T-helper 1 cell treated with Interleukin-12 subunit alpha and Interleukin-12 subunit beta and Interleukin-4 antibody, amounts not matched to agents 30 μg/mL and 1 μg/mL, for 36 hours (primary cell): Measurements from ENCODE around the gene TCF7.

Source experiments
- H3K27ac Mint-ChIP-seq: one replicate; pipeline ENCODE4 v1.8.0; 2021; ENCODE audit warnings: mild to moderate bottlenecking, mixed read lengths
- H3K27me3 Mint-ChIP-seq: one replicate; pipeline ENCODE4 v1.8.0; 2021; ENCODE audit warnings: low read depth, mixed read lengths
- H3K36me3 Mint-ChIP-seq: one replicate; pipeline ENCODE4 v1.8.0; 2021; ENCODE audit warnings: low read depth, mixed read lengths
- H3K4me1 Mint-ChIP-seq: one replicate; pipeline ENCODE4 v1.8.0; 2021; ENCODE audit warnings: low read depth, mixed read lengths
- H3K4me3 Mint-ChIP-seq: one replicate; pipeline ENCODE4 v1.8.0; 2021; ENCODE audit warnings: mild to moderate bottlenecking, moderate library complexity, mixed read lengths
- H3K9me3 Mint-ChIP-seq: one replicate; pipeline ENCODE4 v1.8.0; 2021; ENCODE audit warnings: mixed read lengths

The TCF7 gene

DNA sequence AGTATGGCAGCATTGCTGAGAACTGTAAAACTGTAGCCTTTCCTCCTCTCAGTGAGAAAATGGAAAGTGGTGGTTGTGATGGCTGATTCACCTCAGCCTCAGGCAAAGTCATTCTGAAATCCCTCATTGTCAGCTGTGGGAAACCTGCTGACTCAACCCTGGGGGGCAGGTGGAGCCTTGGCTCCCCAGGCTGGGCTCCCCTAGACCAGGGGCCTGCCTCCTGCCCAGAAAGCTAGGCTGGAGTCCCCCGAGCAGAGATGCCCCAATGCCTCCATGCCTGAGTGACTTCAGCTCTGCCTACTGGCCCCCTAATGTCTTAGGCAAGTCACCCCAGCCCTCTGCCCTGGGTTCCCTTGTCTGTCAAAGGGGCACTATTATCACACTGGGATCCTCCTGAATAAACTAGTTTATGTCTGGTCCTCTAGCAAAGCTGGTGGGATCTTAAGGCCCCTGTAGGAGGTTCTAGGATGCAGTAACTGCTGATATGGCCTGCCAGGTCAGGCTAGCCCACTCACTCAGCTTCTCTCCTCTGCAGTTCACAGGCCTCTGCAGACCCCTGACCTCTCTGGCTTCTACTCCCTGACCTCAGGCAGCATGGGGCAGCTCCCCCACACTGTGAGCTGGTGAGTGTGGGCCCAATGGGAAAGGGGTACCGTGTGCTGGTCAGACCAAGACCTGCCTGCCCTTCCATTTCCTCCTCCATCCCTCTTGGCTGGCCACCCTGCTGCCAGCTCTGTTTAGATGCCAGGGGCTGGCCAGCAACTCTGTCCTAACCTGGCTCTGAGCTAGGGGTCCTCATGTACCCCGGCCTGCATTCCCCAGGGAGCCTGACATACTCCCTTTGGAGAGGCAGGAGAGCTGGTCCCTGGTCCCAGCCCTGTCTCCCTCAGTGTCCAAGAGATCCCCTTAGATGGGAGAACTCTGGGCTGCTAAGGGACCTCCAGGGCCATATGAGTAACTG, 24.2 kb downstream of the TCF7 start:
- Mint-ChIP-seq H3K9me3 (no peaks in the 10 kb centered on the region), H3K4me1 (peaks cover 46% of the 10 kb centered on the region), H3K36me3 (peaks cover 51% of the 10 kb centered on the region), H3K27me3 (peaks cover 9% of the 10 kb centered on the region), H3K4me3 (no peak overlapping the region), H3K27ac (peak overlapping the region; percentile 34)

- peaks cover 48% of the 10 kb centered on the region for H3K4me1 Mint-ChIP-seq
- H3K9me3 Mint-ChIP-seq = no peaks in the 10 kb centered on the region
- H3K4me3 Mint-ChIP-seq = no peak overlapping the region
- peaks cover 49% of the 10 kb centered on the region for H3K36me3 Mint-ChIP-seq
- H3K27me3 Mint-ChIP-seq = peaks cover 9% of the 10 kb centered on the region
- H3K27ac Mint-ChIP-seq = no peak overlapping the region
These were observed 24.9 kb downstream of the TCF7 start for GRCh38 chr5:134139377-134139851.

DNA sequence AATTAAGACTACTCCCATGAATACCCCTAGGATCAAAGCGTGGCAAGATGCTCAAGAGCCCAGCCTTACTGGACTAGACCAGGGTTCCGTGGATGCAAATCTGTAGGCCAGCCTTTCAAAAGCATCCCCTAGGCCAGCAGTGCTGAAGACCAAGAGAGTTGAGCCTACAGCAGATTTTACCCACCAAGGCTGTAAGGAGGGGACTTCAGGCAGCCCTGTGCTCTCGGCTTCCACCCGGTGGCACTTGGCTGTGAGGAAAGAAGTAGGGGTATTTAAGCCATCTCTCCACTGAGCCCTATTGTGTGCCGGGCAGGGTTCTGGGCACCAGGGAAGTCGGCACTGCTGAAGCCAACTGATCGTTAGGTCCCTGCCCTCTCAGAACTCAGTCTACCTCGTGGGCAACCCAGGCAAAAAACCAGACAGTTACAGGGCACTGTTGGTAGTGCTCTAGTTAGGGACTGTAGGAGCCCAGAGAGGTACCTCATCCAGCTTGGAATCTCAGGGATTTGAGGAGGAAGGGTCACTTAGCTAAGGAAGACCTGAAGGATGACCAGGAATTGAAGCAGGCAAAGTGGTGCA, 25.5 kb downstream of the TCF7 start:
- no peak overlapping the region for H3K4me3 Mint-ChIP-seq
- peaks cover 50% of the 10 kb centered on the region for H3K36me3 Mint-ChIP-seq
- H3K4me1 Mint-ChIP-seq = peaks cover 48% of the 10 kb centered on the region
- peaks cover 9% of the 10 kb centered on the region for H3K27me3 Mint-ChIP-seq
- no peak overlapping the region for H3K27ac Mint-ChIP-seq
- H3K9me3 Mint-ChIP-seq = no peaks in the 10 kb centered on the region

DNA sequence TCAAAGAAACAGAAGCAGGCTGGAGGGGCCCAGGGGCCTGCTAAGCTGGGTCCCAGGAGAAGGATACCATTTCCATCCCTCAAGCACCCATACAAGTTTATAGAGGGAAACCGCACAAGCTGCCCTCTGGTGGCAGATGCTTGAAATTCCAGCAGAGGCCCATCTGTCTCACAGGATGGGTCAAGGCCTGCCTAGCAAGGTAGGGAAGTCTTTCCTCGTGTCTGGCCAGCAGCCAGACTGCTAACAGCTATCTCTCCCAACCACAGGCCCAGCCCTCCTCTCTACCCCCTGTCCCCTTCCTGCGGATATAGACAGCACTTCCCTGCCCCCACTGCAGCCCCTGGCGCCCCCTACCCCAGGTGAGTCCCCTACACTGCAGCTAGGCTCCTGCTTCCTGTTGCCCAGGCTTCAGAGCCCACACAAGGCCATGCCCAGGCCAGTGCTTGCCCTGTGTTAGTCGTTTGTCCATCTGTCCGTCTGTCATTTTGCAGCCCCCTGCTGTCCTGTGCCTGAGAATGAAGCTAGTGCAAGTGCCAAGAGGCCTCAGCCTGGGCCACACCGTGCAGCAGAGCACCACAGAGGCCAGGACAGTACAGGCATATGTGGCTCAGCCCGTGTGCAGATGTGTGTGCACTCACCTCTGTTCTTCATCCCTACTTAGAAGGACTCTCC, 26.2 kb downstream of the TCF7 start:
- Mint-ChIP-seq H3K9me3 (no peaks in the 10 kb centered on the region), H3K27ac (no peak overlapping the region), H3K27me3 (peaks cover 3% of the 10 kb centered on the region), H3K4me1 (peaks cover 42% of the 10 kb centered on the region), H3K4me3 (no peak overlapping the region), H3K36me3 (peaks cover 49% of the 10 kb centered on the region)

DNA sequence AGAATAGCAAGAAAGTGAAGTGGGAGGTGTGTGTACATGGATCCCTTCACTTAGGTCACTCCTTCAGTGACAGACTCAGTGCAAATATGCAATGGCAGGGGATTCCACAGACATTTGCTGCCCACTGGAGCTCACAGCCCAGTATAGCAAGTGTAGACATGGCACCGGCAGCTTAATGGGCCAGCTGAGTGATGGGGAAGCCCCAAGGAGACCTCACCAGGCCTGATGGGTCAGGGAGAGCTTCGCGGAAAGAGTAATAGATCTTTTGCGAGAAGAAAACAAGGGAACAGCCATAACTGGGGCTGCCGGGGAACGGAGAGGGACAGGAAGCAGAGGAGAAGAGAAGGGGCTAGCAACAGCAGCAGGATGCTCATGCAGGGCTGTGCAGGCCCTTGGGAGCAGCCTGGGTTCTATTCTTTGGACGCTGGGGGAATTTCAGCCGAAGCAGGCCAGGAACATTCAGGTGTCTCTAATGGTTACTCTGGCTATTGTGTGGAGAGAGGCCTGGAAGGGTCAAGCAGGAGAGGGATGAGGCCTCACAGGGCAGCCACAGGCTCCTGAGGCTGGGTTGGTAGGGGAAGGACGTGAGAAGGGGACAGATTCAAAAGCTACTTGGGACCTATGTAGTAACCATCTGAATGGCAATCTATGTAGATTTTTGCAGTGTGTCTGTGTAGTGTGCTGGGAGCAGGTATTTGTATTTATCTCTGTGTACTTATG, 27.0 kb downstream of the TCF7 start:
- no peak overlapping the region for H3K27ac Mint-ChIP-seq
- H3K4me3 Mint-ChIP-seq = no peak overlapping the region
- H3K27me3 Mint-ChIP-seq = no peaks in the 10 kb centered on the region
- H3K36me3 Mint-ChIP-seq = peaks cover 53% of the 10 kb centered on the region
- peaks cover 39% of the 10 kb centered on the region for H3K4me1 Mint-ChIP-seq
- H3K9me3 Mint-ChIP-seq = no peaks in the 10 kb centered on the region

DNA sequence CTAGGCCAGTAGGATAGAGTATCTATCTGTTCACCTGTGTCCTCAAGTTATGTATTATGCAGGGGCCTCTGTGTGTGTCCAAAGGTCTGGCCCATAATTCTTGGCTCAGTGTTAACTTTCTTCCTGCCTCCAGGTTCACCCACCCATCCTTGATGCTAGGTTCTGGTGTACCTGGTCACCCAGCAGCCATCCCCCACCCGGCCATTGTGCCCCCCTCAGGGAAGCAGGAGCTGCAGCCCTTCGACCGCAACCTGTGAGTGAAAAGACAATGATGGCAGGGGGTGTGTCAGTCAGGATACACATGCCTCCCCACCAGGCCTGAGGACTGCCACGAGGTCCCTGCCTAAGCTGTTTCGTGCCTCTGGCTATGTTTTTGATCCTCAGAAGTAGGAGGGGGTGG, 27.6 kb downstream of the TCF7 start:
- H3K36me3 Mint-ChIP-seq = peaks cover 52% of the 10 kb centered on the region
- no peaks in the 10 kb centered on the region for H3K27me3 Mint-ChIP-seq
- H3K9me3 Mint-ChIP-seq = no peaks in the 10 kb centered on the region
- no peak overlapping the region for H3K4me3 Mint-ChIP-seq
- H3K27ac Mint-ChIP-seq = no peak overlapping the region
- peaks cover 35% of the 10 kb centered on the region for H3K4me1 Mint-ChIP-seq

DNA sequence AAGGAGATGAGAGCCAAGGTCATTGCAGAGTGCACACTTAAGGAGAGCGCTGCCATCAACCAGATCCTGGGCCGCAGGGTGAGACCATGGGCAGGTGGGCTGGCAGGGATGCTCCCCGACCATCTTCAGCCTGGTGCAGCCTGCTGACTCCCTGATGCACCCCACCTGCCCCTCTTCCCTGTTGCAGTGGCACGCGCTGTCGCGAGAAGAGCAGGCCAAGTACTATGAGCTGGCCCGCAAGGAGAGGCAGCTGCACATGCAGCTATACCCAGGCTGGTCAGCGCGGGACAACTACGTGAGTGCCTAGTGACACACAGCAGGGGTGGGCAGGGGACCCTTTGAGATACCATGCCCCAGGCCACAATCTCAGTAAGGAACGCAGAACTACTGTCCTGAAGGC, 28.3 kb downstream of the TCF7 start:
- peaks cover 55% of the 10 kb centered on the region for H3K36me3 Mint-ChIP-seq
- no peak overlapping the region for H3K4me3 Mint-ChIP-seq
- peaks cover 31% of the 10 kb centered on the region for H3K4me1 Mint-ChIP-seq
- no peaks in the 10 kb centered on the region for H3K27me3 Mint-ChIP-seq
- H3K9me3 Mint-ChIP-seq = no peaks in the 10 kb centered on the region
- H3K27ac Mint-ChIP-seq = no peak overlapping the region

DNA sequence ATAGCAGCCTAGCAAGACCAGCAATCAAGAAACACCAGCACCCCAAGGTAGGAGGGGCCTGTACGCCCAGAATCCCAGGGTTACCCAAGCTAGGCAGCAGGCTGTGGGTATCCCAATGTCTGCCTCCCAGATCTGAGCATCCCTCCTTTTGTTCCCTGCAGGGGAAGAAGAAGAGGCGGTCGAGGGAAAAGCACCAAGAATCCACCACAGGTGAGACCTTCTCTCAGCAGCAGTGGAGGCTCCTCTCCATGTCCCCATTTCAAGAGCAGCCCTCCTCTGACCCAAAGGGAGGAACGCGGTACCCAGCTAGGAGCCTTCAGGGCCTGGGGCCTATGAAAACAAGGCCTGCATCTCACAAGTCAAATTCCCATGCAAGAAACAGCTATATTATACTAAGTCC, 28.9 kb downstream of the TCF7 start:
- Mint-ChIP-seq H3K4me1 (peaks cover 29% of the 10 kb centered on the region), H3K36me3 (peaks cover 57% of the 10 kb centered on the region)

GRCh38 chr5:134143944-134144941, 29.8 kb downstream of the TCF7 start:
- peaks cover 57% of the 10 kb centered on the region for H3K36me3 Mint-ChIP-seq
- H3K27me3 Mint-ChIP-seq = no peaks in the 10 kb centered on the region
- H3K4me1 Mint-ChIP-seq = peaks cover 23% of the 10 kb centered on the region
- H3K4me3 Mint-ChIP-seq = no peak overlapping the region
- no peaks in the 10 kb centered on the region for H3K9me3 Mint-ChIP-seq
- no peak overlapping the region for H3K27ac Mint-ChIP-seq

More for the DNA sequence above, 28.9 kb downstream of the TCF7 start:
- Mint-ChIP-seq H3K9me3 (no peaks in the 10 kb centered on the region), H3K4me3 (no peak overlapping the region), H3K27me3 (no peaks in the 10 kb centered on the region), H3K27ac (no peak overlapping the region)

DNA sequence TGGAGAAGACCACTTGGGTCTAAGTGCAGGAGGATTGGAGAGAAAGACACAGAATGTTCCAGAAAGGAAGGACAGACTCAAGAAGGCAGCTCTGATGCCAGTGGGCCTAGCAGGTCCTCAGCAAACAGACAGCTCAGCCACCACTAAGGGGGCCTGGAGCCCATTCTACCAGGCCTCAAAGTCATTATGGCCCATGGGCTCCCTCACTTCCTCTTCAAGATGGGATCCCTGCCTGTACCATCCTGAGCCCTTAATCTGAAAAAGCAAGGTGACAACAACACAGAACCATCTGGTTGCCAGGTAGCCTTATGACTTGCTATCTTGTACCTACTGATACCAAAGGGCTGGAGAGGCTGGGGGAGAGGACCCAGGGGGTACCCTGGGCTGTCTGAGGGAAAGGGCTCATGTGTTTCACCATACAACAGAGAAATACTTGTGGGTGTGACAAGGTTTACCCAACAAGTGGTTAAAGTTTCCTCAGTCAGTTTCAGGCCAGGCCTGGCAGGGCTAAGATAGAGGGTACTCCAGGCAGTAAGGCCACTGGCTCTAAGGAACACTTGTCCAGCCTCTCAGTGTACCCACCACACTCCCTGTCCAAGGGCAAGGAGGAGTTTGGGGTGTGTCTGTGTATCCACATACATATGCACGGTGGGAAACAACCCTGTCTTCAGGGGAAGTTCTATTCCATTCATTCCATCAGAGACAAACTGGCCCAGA, 30.7 kb downstream of the TCF7 start:
- no peak overlapping the region for H3K4me3 Mint-ChIP-seq

DNA sequence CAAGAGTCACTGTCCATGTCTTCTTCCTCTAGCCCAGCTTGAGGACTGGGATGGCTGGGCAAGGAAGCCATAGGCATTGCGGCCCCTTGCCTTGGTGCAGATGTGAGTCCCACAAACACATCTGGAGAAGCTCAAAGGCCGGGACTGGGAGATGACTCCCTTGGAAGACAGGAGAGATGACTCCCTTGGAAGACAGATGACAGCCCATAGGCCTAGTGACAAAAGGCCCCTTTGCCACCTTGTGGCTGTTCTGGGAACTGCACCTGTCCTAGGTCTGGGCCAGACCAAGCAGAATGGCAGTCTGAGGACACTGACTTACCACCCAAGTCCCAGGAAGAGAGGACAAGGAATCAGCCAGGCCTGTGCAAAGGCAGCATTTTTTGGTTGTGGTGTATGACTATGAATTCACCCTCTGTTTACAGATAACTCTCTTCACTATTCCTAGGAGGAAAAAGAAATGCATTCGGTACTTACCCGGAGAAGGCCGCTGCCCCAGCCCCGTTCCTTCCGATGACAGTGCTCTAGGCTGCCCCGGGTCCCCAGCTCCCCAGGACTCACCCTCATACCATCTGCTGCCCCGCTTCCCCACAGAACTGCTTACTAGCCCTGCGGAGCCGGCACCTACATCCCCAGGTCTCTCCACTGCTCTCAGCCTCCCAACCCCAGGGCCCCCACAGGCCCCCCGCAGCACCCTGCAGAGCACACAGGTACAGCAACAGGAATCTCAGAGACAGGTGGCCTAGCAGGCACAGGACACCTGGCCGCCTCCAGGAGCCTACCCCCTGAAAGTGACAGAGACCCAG, 31.5 kb downstream of the TCF7 start:
- no peaks in the 10 kb centered on the region for H3K9me3 Mint-ChIP-seq
- peaks cover 23% of the 10 kb centered on the region for H3K4me1 Mint-ChIP-seq
- H3K27ac Mint-ChIP-seq = peak overlapping the region; percentile 21
- no peaks in the 10 kb centered on the region for H3K27me3 Mint-ChIP-seq
- H3K4me3 Mint-ChIP-seq = no peak overlapping the region
- peaks cover 56% of the 10 kb centered on the region for H3K36me3 Mint-ChIP-seq

More for the DNA sequence above, 30.7 kb downstream of the TCF7 start:
- no peaks in the 10 kb centered on the region for H3K9me3 Mint-ChIP-seq
- peaks cover 56% of the 10 kb centered on the region for H3K36me3 Mint-ChIP-seq
- H3K4me1 Mint-ChIP-seq = peaks cover 24% of the 10 kb centered on the region
- H3K27ac Mint-ChIP-seq = no peak overlapping the region
- no peaks in the 10 kb centered on the region for H3K27me3 Mint-ChIP-seq
